Heart left ventricle (tissue), 16 donors: ENCODE results near the gene DNHD1. TPM values are rescaled to one million over a fixed set of nuclear protein-coding genes. Genes with fewer than 3 reads are reported as not detected.

ENCODE experiments used
- ATAC-seq, 4 donors: fragments of 200-7000 bp; cut with Tn5 transposase; one replicate each; pipeline ENCODE4 v1.9.1; 2020 to 2022; ENCODE audit warnings: moderate library complexity in 4 of 4, mild to moderate bottlenecking in 3 of 4, moderate number of reproducible peaks in 1 of 4
- DNase-seq, 5 donors: peaks; one replicate each; pipeline ENCODE4 v3.0.0-alpha.2; 2020
- H3K27ac ChIP-seq, 12 donors: fragments of 200-600 bp; sonication (generic) in 4 of 12; one replicate each; pipeline versions ENCODE4 v1.5.0 to v1.8.0; 2016 to 2022; ENCODE audit warnings: mild to moderate bottlenecking in 2 of 12
- H3K27me3 ChIP-seq, 9 donors: fragments of 200-600 bp; sonication (generic) in 2 of 9; one replicate each; pipeline versions ENCODE4 v1.5.1 to v1.8.0; 2016 to 2022; ENCODE audit warnings: mild to moderate bottlenecking in 3 of 9
- H3K36me3 ChIP-seq, 9 donors: fragments of 200-600 bp; sonication (generic) in 2 of 9; one replicate each; pipeline versions ENCODE4 v1.5.0 to v1.8.0; 2018 to 2022; ENCODE audit warnings: mild to moderate bottlenecking in 2 of 9
- H3K4me1 ChIP-seq, 12 donors: fragments of 200-600 bp; sonication (generic) in 4 of 12; one replicate each; pipeline versions ENCODE4 v1.5.0 to v1.8.0; 2016 to 2022; ENCODE audit warnings: mild to moderate bottlenecking in 3 of 12
- H3K4me3 ChIP-seq, 12 donors: fragments of 200-600 bp; sonication (generic) in 4 of 12; one replicate each; pipeline versions ENCODE4 v1.5.0 to v1.8.0; 2017 to 2022; ENCODE audit warnings: mild to moderate bottlenecking in 9 of 12, moderate library complexity in 4 of 12
- H3K9me3 ChIP-seq, 12 donors: fragments of 200-600 bp; sonication (generic) in 4 of 12; one replicate each; pipeline versions ENCODE4 v1.5.0 to v1.8.0; 2016 to 2022; ENCODE audit warnings: mild to moderate bottlenecking in 1 of 12
- CTCF ChIP-seq, 12 donors: fragments of 200-600 bp; sonication (generic) in 4 of 12; IDR thresholded peaks; one replicate each; pipeline versions ENCODE4 v1.5.0 to v1.8.0; 2018 to 2022; ENCODE audit warnings: antibody characterized with exemption in 12 of 12, mild to moderate bottlenecking in 5 of 12
- POLR2A ChIP-seq, 2 donors: fragments of 450-650 bp; IDR thresholded peaks; one replicate each; pipeline ENCODE4 v1.6.1; 2017; ENCODE audit warnings: antibody characterized with exemption in 2 of 2, mild to moderate bottlenecking in 2 of 2, moderate library complexity in 2 of 2
- WGBS, 4 donors: extraction: QIAGEN DNeasy Blood & Tissue Kit in 2 of 4; methylation state at CpG; one replicate each; pipeline versions ENCODE4 v1.1.5 to v1.1.7; 2013 to 2018; 5-methylcytosine and 5-hydroxymethylcytosine counted together
- intact Hi-C, 10 donors: fragments of 100-400 bp; cut with DNase I; formaldehyde crosslinking; loops; one replicate each; pipeline versions ENCODE4 v1.11.1 to v1.14.2; 2022
- polyA plus RNA-seq, 2 donors: library from polyadenylated mRNA; stranded (reverse); fragments of 200-250 nt; gene quantifications; one replicate each; pipeline ENCODE4 v1.2.3, GENCODE V29; 2013
- total RNA-seq, 9 donors: library from RNA; depleted of rRNA in 2 of 9; stranded (reverse); fragments of >200 nt in 2 of 9; fragmentation: NEBNext Ultra II Directional in 3 of 9; extraction: Animal tissue kit (Norgen Biotek cat#: 25700) in 3 of 9; gene quantifications; one replicate each; pipeline versions ENCODE4 v1.1.0 to v1.2.4, GENCODE V29; 2016 to 2023
- donor health status: ischemic (EF 13 %, LVEDD 7.1; RV severe dilation, severe dysfunction).
- donor health status: healthy with polysubstance abuse.
- donor health status: DM: no; HTN: yes; CAD: no.
- donor health status: DM: no; HTN: no; CAD: no.
- donor health status: ischemic (EF 25% LVEDD 6.9; RV normal size, moderate dysfunction).
- donor health status: ischemic (EF 25% LVEDD 5.7; RV mildly dilated, moderate dysfunction).
- donor health status: healthy.
- donor health status: DM: yes; HTN: yes; CAD: no.
- donor health status: ischemic (EF 35%, LVEDD 5.7; RV mildly dilated, moderate dysfunction).
- donor health status: nonischemic (EF 11% LVEDD 7.7; RV severe dilation, severe dysfunction).
- donor health status: DM: yes; HTN: yes; CAD: no.
- donor health status: PGD.
- donor health status: ischemic (EF 29% LVEDD 5.4; RV normal size, mild dysfunction).
- donor health status: nonischemic (EF 23%, LVEDD 6.1; RV moderate dilation, normal function).

DNHD1 gene
- total and polyA plus RNA-seq, 11 donors: 2.2 to 9.4 (median 5.4) TPM

- peaks cover 0 to 38% (median 22%) of the 10 kb centered on the region in 12 donors for H3K4me1 ChIP-seq
- WGBS, 4 donors: 20 to 26% (median 23%) methylated on average over 1 of the region's 1 CpG; no CpG with 5 or more reads in 1 of the 4 donors
- intact Hi-C loops: loop anchor here in 3 of 10 donors (5.0 to 10.0 kb wide), 3 partner anchors 81 to 238 kb away; partner anchors contain the start of genes CNGA4 (in 1 of the 3), FHIP1B (in 1 of the 3), MRPL17 (in 1 of the 3) and SMPD1 (in 1 of the 3)
These were observed 24.1 kb upstream of the DNHD1 start for GRCh38 chr11:6472934-6473333.

GRCh38 chr11:6473451-6474412 lies 23.3 kb upstream of the DNHD1 start, which contains the start of gene TRIM3:
TRIM3 (minus strand) TSS chr11:6473941; CDS start chr11:6465695, 8,246 bp downstream.
- intact Hi-C loops: loop anchor here in 3 of 10 donors (2.0 to 10.0 kb wide), 4 partner anchors 81 to 239 kb away; partner anchors contain the start of genes SMPD1 (in 2 of the 3), CNGA4 (in 1 of the 3), FHIP1B (in 1 of the 3) and MRPL17 (in 1 of the 3)
- H3K27me3 ChIP-seq: no peaks in the 10 kb centered on the region
- peak; percentile 70 to 93 (median 88) for ATAC-seq
- H3K9me3 ChIP-seq: no peaks in the 10 kb centered on the region
- H3K27ac ChIP-seq: peak within 1 kb of the TSS; percentile 84 to 97 (median 93)
- DNase-seq: peak; percentile 96 to 97 (median 96)
- peaks cover 0 to 35% (median 20%) of the 10 kb centered on the region in 12 donors for H3K4me1 ChIP-seq
- peak within 1 kb of the TSS; percentile 62 to 99 (median 86) for H3K4me3 ChIP-seq
- H3K36me3 ChIP-seq: peaks cover 0 to 27% (median 23%) of the 10 kb centered on the region in 9 donors
- TF ChIP-seq CTCF (IDR thresholded peaks at IDR 0.05): peak in 4 of 12 donors; percentile 23 to 47 (median 40)
- peak; percentile 83 to 87 for TF ChIP-seq POLR2A (IDR thresholded peaks at IDR 0.05)
- WGBS, 4 donors: 0 to 1% (median 0%) methylated on average over 19 to 87 of the region's 87 CpGs

More at GRCh38 chr11:6472934-6473333, 24.1 kb upstream of the DNHD1 start:
- no peak for ATAC-seq
- Histone ChIP-seq H3K27ac (peak overlapping the region in 8 of 12 donors; percentile 86 to 96 (median 92)), H3K36me3 (peaks cover 0 to 21% (median 15%) of the 10 kb centered on the region in 9 donors), H3K9me3 (no peaks in the 10 kb centered on the region), H3K27me3 (no peaks in the 10 kb centered on the region), H3K4me3 (peak overlapping the region in 11 of 12 donors; percentile 62 to 99 (median 88))
- no peak for DNase-seq
- TF ChIP-seq CTCF (IDR thresholded peaks at IDR 0.05) (no peak), POLR2A (IDR thresholded peaks at IDR 0.05) (no peak)

GRCh38 chr11:6474413-6474792 lies 22.7 kb upstream of the DNHD1 start:
- Histone ChIP-seq H3K27ac (peak overlapping the region; percentile 84 to 97 (median 92)), H3K9me3 (no peaks in the 10 kb centered on the region), H3K4me3 (peak overlapping the region; percentile 47 to 99 (median 86)), H3K36me3 (peaks cover 0 to 31% (median 25%) of the 10 kb centered on the region in 9 donors), H3K27me3 (no peaks in the 10 kb centered on the region), H3K4me1 (peaks cover 0 to 28% (median 15%) of the 10 kb centered on the region in 12 donors)
- 27 to 45% (median 31%) methylated on average over 7 of the region's 7 CpGs for WGBS, 4 donors
- DNase-seq: no peak
- intact Hi-C loops: loop anchor here in 3 of 10 donors (2.0 to 10.0 kb wide), 4 partner anchors 82 to 240 kb away; partner anchors contain the start of genes SMPD1 (in 2 of the 3), CNGA4 (in 1 of the 3), FHIP1B (in 1 of the 3) and MRPL17 (in 1 of the 3)
- ATAC-seq: no peak
- no peak for TF ChIP-seq CTCF (IDR thresholded peaks at IDR 0.05)
- TF ChIP-seq POLR2A (IDR thresholded peaks at IDR 0.05): no peak
